Measurements from ENCODE around the gene TTC4. TPM values are rescaled to one million over a fixed set of nuclear protein-coding genes. Genes with fewer than 3 reads are reported as not detected.

Gene TTC4
- total and polyA plus RNA-seq, 2 experiments from 2014 or later: 14.0 to 20.0 TPM

DNA sequence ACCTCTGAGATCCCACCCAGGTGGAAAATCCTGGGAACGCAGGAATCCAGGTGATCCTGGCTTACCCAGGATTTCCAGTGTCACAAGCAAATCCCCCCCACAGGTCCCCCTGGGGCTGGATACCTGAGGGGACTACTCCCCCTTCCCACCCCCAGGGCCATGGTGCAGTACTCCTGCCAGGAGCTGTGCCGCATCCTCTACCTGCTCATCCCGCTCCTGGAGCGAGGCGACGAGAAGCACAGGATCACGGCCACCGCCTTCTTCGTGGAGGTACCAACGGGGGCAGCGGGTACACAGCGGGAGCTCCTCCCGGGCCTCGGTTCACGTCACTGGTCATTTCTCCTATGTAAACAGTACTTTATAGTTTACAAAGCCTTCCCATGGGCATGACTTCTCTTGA is 20.4 kb upstream of the TTC4 start:
- H4K20me1 ChIP-seq (ENCODE audit: insufficient read depth, poor library complexity, severe bottlenecking): no peaks in the 10 kb centered on the region
- no peaks in the 10 kb centered on the region for H3K27me3 ChIP-seq
- H2AFZ ChIP-seq: no peak overlapping the region
- no peak overlapping the region for H3K4me3 ChIP-seq
- no peaks in the 10 kb centered on the region for H3K79me2 ChIP-seq
- H3K4me1 ChIP-seq (ENCODE audit: insufficient read depth): no peaks in the 10 kb centered on the region
- H3K9me2 ChIP-seq (replicated peaks; ENCODE audit: insufficient read depth): no peaks in the 10 kb centered on the region
- no peak overlapping the region for H3K27ac ChIP-seq
- H3K9me3 ChIP-seq (ENCODE audit: low read depth): no peaks in the 10 kb centered on the region
- no peak for DNase-seq (ENCODE audit: low spot score)
- no peaks in the 10 kb centered on the region for H3K36me3 ChIP-seq (replicated peaks; ENCODE audit: insufficient read depth, low read depth)
- no peak overlapping the region for H3K4me2 ChIP-seq
- 90% methylated on average over 15 of the region's 15 CpGs for WGBS (ENCODE audit: low lambda C conversion rate, missing lambda C conversion rate)
- TF ChIP-seq CTCF (IDR thresholded peaks at IDR 0.05; ENCODE audit: poor library complexity) (no peak), EZH2phosphoT487 (IDR thresholded peaks at IDR 0.05; ENCODE audit: low read depth, severe bottlenecking, unreplicated experiment) (no peak), EZH2 (IDR thresholded peaks at IDR 0.05; ENCODE audit: borderline replicate concordance) (no peak)

- H3K9me2 ChIP-seq (replicated peaks; ENCODE audit: insufficient read depth): no peaks in the 10 kb centered on the region
- H4K20me1 ChIP-seq (ENCODE audit: insufficient read depth, poor library complexity, severe bottlenecking): no peaks in the 10 kb centered on the region
- no peak for TF ChIP-seq EZH2 (IDR thresholded peaks at IDR 0.05; ENCODE audit: borderline replicate concordance)
- no peak for TF ChIP-seq EZH2phosphoT487 (IDR thresholded peaks at IDR 0.05; ENCODE audit: low read depth, severe bottlenecking, unreplicated experiment)
- no peak for TF ChIP-seq CTCF (IDR thresholded peaks at IDR 0.05; ENCODE audit: poor library complexity)
- no peaks in the 10 kb centered on the region for H3K9me3 ChIP-seq (ENCODE audit: low read depth)
- H3K4me1 ChIP-seq (ENCODE audit: insufficient read depth): no peaks in the 10 kb centered on the region
- DNase-seq (ENCODE audit: low spot score): no peak
- H3K4me2 ChIP-seq: no peak overlapping the region
- no peaks in the 10 kb centered on the region for H3K79me2 ChIP-seq
- H3K27me3 ChIP-seq: no peaks in the 10 kb centered on the region
- H3K27ac ChIP-seq: no peak overlapping the region
- no peak overlapping the region for H3K4me3 ChIP-seq
- no peak overlapping the region for H2AFZ ChIP-seq
- no peaks in the 10 kb centered on the region for H3K36me3 ChIP-seq (replicated peaks; ENCODE audit: insufficient read depth, low read depth)
- WGBS (ENCODE audit: low lambda C conversion rate, missing lambda C conversion rate): 89% methylated on average over 1 of the region's 1 CpG
These were observed 19.9 kb upstream of the TTC4 start for GRCh38 chr1:54695764-54696163.

- no peaks in the 10 kb centered on the region for H3K4me1 ChIP-seq (ENCODE audit: insufficient read depth)
- H3K27ac ChIP-seq: no peak overlapping the region
- no peak overlapping the region for H3K4me2 ChIP-seq
- no peak overlapping the region for H2AFZ ChIP-seq
- no peaks in the 10 kb centered on the region for H3K9me3 ChIP-seq (ENCODE audit: low read depth)
- no peaks in the 10 kb centered on the region for H3K79me2 ChIP-seq
- H3K9me2 ChIP-seq (replicated peaks; ENCODE audit: insufficient read depth): no peaks in the 10 kb centered on the region
- 89% methylated on average over 3 of the region's 3 CpGs for WGBS (ENCODE audit: low lambda C conversion rate, missing lambda C conversion rate)
- H3K4me3 ChIP-seq: no peak overlapping the region
- no peaks in the 10 kb centered on the region for H4K20me1 ChIP-seq (ENCODE audit: insufficient read depth, poor library complexity, severe bottlenecking)
- DNase-seq (ENCODE audit: low spot score): no peak
- H3K27me3 ChIP-seq: no peaks in the 10 kb centered on the region
- TF ChIP-seq CTCF (IDR thresholded peaks at IDR 0.05; ENCODE audit: poor library complexity): no peak
- TF ChIP-seq EZH2phosphoT487 (IDR thresholded peaks at IDR 0.05; ENCODE audit: low read depth, severe bottlenecking, unreplicated experiment): no peak
- no peak for TF ChIP-seq EZH2 (IDR thresholded peaks at IDR 0.05; ENCODE audit: borderline replicate concordance)
- H3K36me3 ChIP-seq (replicated peaks; ENCODE audit: insufficient read depth, low read depth): no peaks in the 10 kb centered on the region
These were observed 19.4 kb upstream of the TTC4 start for GRCh38 chr1:54696262-54696661.

DNA sequence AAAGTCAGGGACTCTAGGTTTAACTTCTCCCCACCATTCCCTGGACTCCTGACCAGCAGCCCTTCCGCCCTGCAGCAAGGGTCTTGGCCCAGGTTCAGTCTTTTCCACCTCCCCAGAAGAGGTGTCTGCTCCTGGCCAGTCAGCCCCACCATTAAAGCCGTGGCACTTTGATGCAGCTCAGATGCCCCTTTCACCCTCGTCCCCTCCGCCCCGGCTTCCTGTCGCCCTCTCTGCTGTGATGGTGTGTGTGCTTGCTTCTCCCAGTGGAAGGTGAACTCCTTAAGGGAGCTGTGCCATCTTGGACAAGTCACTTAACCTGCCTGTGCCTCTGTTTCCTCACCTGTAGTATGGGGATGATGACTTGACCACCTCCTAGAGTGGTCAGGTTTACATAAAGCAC is 17.8 kb upstream of the TTC4 start:
- Histone ChIP-seq H3K79me2 (no peaks in the 10 kb centered on the region), H3K4me2 (no peak overlapping the region), H4K20me1 (ENCODE audit: insufficient read depth, poor library complexity, severe bottlenecking) (no peaks in the 10 kb centered on the region), H3K9me2 (replicated peaks; ENCODE audit: insufficient read depth) (no peaks in the 10 kb centered on the region), H3K9me3 (ENCODE audit: low read depth) (no peaks in the 10 kb centered on the region), H3K4me3 (no peak overlapping the region), H3K27ac (no peak overlapping the region), H3K36me3 (replicated peaks; ENCODE audit: insufficient read depth, low read depth) (no peaks in the 10 kb centered on the region), H2AFZ (no peak overlapping the region), H3K4me1 (ENCODE audit: insufficient read depth) (no peaks in the 10 kb centered on the region), H3K27me3 (no peaks in the 10 kb centered on the region)
- 88% methylated on average over 6 of the region's 6 CpGs for WGBS (ENCODE audit: low lambda C conversion rate, missing lambda C conversion rate)
- no peak for TF ChIP-seq CTCF (IDR thresholded peaks at IDR 0.05; ENCODE audit: poor library complexity)
- no peak for TF ChIP-seq EZH2phosphoT487 (IDR thresholded peaks at IDR 0.05; ENCODE audit: low read depth, severe bottlenecking, unreplicated experiment)
- TF ChIP-seq EZH2 (IDR thresholded peaks at IDR 0.05; ENCODE audit: borderline replicate concordance): no peak
- DNase-seq (ENCODE audit: low spot score): no peak

Measured in hepatocyte (in vitro differentiated cells).